A673 (cell line): ENCODE measurements around the gene CFAP100. TPM values are rescaled to one million over a fixed set of nuclear protein-coding genes. Genes with fewer than 3 reads are reported as not detected.

Source experiments
- BruUV-seq: library from RNA; stranded (reverse); fragments of 400-500 nt; replicated peaks from 2 replicates; lab custom pipeline; 2021; lab: Mats Ljungman, UMichigan
- CTCF ChIA-PET: fragments of 300-600 bp; sonication (Branson Sonifier 250); formaldehyde crosslinking; loops from one replicate; lab custom pipeline; 2022; ENCODE audit warnings: antibody characterized with exemption; lab: Charles Lee
- POLR2A ChIA-PET: fragments of 300-600 bp; sonication (Branson Sonifier 250); formaldehyde crosslinking; loops from one replicate; lab custom pipeline; 2022; ENCODE audit warnings: antibody characterized with exemption; ENCODE audit not compliant: low non-redundant PET; lab: Charles Lee
- DNase-seq: peaks from one replicate; pipeline ENCODE4 v3.0.0-alpha.2; 2015; ENCODE audit warnings: low spot score
- H3K27ac ChIP-seq: fragments of 200-600 bp; sonication (generic); 2 replicates; pipeline ENCODE4 v1.5.1; 2016; ENCODE audit warnings: mixed run types, low read depth, mild to moderate bottlenecking, mixed read lengths, antibody characterized with exemption, low read length; ENCODE audit not compliant: poor library complexity, severe bottlenecking
- H3K27me3 ChIP-seq: fragments of 200-600 bp; sonication (generic); replicated peaks from 2 replicates; pipeline ENCODE4 v1.6.1; 2017; ENCODE audit warnings: mixed run types, low read depth, mild to moderate bottlenecking, mixed read lengths, antibody characterized with exemption, low read length; ENCODE audit not compliant: insufficient read depth, poor library complexity
- H3K36me3 ChIP-seq: fragments of 200-600 bp; sonication (generic); 2 replicates; pipeline ENCODE4 v1.6.1; 2016; ENCODE audit warnings: mixed run types, mild to moderate bottlenecking, mixed read lengths, antibody characterized with exemption, low read length; ENCODE audit not compliant: insufficient read depth, poor library complexity, severe bottlenecking
- H3K4me1 ChIP-seq: fragments of 200-600 bp; sonication (generic); 2 replicates; pipeline ENCODE4 v1.6.1; 2017; ENCODE audit warnings: mixed run types, mild to moderate bottlenecking, mixed read lengths, antibody characterized with exemption, low read length; ENCODE audit not compliant: insufficient read depth, poor library complexity, severe bottlenecking
- H3K4me3 ChIP-seq: fragments of 200-600 bp; sonication (generic); 2 replicates; pipeline ENCODE4 v1.5.1; 2016; ENCODE audit warnings: low read depth, mixed run types, mild to moderate bottlenecking, mixed read lengths, low read length; ENCODE audit not compliant: poor library complexity, severe bottlenecking
- H3K9me3 ChIP-seq: fragments of 200-600 bp; sonication (generic); 2 replicates; pipeline ENCODE4 v1.6.1; 2016; ENCODE audit warnings: mixed run types, low read depth, mild to moderate bottlenecking, mixed read lengths, antibody characterized with exemption, low read length; ENCODE audit not compliant: poor library complexity, severe bottlenecking
- EZH2 ChIP-seq: fragments of 200-600 bp; sonication (generic); IDR thresholded peaks from 2 replicates; pipeline ENCODE4 v1.6.1; 2017; ENCODE audit warnings: borderline replicate concordance, low read depth, mild to moderate bottlenecking, mixed read lengths, antibody characterized with exemption, low read length; ENCODE audit not compliant: poor library complexity, severe bottlenecking
- intact Hi-C: fragments of 100-400 bp; cut with micrococcal nuclease; formaldehyde crosslinking; loops from one replicate; pipeline ENCODE4 v1.10.0; 2022; ENCODE audit not compliant: unreplicated experiment
- total RNA-seq: library from RNA; stranded (reverse); gene quantifications from 2 replicates; pipeline ENCODE4 v1.2.3, GENCODE V29; 2021
- TF ChIP-seq, protein P1 (sequence below): fragments of 300-800, 200-600 bp; sonication (generic); conservative IDR thresholded peaks from 2 replicates; pipeline ENCODE4 v1.5.1; 2017; ENCODE audit warnings: low read depth, mild to moderate bottlenecking, antibody characterized with exemption, low read length, moderate library complexity, mixed read lengths

The CFAP100 gene
- total RNA-seq, 1 experiment from 2014 or later, result not detected

GRCh38 chr3:126484148-126484547, 89.4 kb downstream of the CFAP100 start:
- intact Hi-C loops, result no loop called here
- Histone ChIP-seq H3K27ac (no peak overlapping the region), H3K4me1 (peaks cover 6% of the 10 kb centered on the region), H3K4me3 (no peak overlapping the region), H3K36me3 (no peaks in the 10 kb centered on the region), H3K27me3 (no peaks in the 10 kb centered on the region), H3K9me3 (no peaks in the 10 kb centered on the region)
- no TSS peak for BruUV-seq
- ChIA-PET POLR2A (no interaction called here), CTCF (no interaction called here)
- DNase-seq, result no peak
- no peak for TF ChIP-seq EZH2
- TF ChIP-seq, protein P1, sequence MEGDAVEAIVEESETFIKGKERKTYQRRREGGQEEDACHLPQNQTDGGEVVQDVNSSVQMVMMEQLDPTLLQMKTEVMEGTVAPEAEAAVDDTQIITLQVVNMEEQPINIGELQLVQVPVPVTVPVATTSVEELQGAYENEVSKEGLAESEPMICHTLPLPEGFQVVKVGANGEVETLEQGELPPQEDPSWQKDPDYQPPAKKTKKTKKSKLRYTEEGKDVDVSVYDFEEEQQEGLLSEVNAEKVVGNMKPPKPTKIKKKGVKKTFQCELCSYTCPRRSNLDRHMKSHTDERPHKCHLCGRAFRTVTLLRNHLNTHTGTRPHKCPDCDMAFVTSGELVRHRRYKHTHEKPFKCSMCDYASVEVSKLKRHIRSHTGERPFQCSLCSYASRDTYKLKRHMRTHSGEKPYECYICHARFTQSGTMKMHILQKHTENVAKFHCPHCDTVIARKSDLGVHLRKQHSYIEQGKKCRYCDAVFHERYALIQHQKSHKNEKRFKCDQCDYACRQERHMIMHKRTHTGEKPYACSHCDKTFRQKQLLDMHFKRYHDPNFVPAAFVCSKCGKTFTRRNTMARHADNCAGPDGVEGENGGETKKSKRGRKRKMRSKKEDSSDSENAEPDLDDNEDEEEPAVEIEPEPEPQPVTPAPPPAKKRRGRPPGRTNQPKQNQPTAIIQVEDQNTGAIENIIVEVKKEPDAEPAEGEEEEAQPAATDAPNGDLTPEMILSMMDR, result no peak

DNA sequence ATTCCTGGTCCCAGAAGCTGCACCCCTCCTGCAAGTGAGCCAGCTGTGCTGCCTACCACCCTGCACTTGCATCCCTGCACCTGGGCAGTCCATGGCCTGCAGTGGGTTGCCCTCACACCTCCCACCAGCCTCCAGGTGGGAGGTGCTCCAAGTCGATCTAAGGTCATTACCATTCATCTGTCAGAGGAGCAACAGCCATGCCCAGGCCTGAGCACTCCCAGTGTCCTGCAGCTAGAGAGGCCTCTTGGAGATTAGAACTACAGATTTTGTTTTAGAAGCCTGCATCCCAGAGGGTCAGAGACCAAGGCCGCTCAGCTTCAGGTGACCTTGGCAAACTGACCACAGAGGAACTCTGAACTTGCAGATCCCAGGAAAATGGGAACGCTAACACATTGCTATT, 90.0 kb downstream of the CFAP100 start:
- ChIA-PET POLR2A (no interaction called here), CTCF (no interaction called here)
- no peaks in the 10 kb centered on the region for H3K27me3 ChIP-seq
- DNase-seq, result no peak
- H3K9me3 ChIP-seq, result no peaks in the 10 kb centered on the region
- no peak for TF ChIP-seq EZH2
- TF ChIP-seq, protein P1, result no peak
- H3K27ac ChIP-seq, result no peak overlapping the region
- no peak overlapping the region for H3K4me3 ChIP-seq
- no TSS peak for BruUV-seq
- intact Hi-C loops, result no loop called here
- no peaks in the 10 kb centered on the region for H3K36me3 ChIP-seq
- H3K4me1 ChIP-seq, result peaks cover 6% of the 10 kb centered on the region

- no peak overlapping the region for H3K4me3 ChIP-seq
- no peaks in the 10 kb centered on the region for H3K9me3 ChIP-seq
- intact Hi-C loops, result no loop called here
- H3K27me3 ChIP-seq, result no peaks in the 10 kb centered on the region
- POLR2A ChIA-PET, result no interaction called here
- DNase-seq, result no peak
- no peaks in the 10 kb centered on the region for H3K36me3 ChIP-seq
- no TSS peak for BruUV-seq
- CTCF ChIA-PET, result no interaction called here
- H3K27ac ChIP-seq, result no peak overlapping the region
- TF ChIP-seq, protein P1, result no peak
- no peak for TF ChIP-seq EZH2
- peaks cover 6% of the 10 kb centered on the region for H3K4me1 ChIP-seq
These were observed 90.6 kb downstream of the CFAP100 start for GRCh38 chr3:126485176-126485897.
